Posterior vena cava (tissue), 2 donors: Measurements from ENCODE around the gene IL36B. TPM values are rescaled to one million over a fixed set of nuclear protein-coding genes. Genes with fewer than 3 reads are reported as not detected.

Experiments used
- DNase-seq: peaks from one replicate; pipeline ENCODE4 v3.0.0-alpha.2; 2020; ENCODE audit warnings: low spot score
- intact Hi-C, 2 donors: fragments of 100-400 bp; cut with DNase I; formaldehyde crosslinking; loops; one replicate each; pipeline versions ENCODE4 v1.14.1 to v1.14.2; 2022 to 2023
- total RNA-seq, 2 donors: library from RNA; stranded (reverse); fragmentation: NEBNext Ultra II Directional; extraction: Animal tissue kit (Norgen Biotek cat#: 25700); gene quantifications; one replicate each; pipeline ENCODE4 v1.2.1, GENCODE V29; 2021
- donor health status: DM: yes; HTN: yes; CAD: no.
- donor health status: DM: yes; HTN: yes; CAD: no.

IL36B gene
- total RNA-seq, 2 donors from 2014 or later: not detected

GRCh38 chr2:113058411-113058994, 5.8 kb upstream of the IL36B start:
- intact Hi-C loops: no loop called here
- DNase-seq: no peak

GRCh38 chr2:113057117-113057516, 4.5 kb upstream of the IL36B start:
- DNase-seq: no peak
- intact Hi-C loops: no loop called here

GRCh38 chr2:113056521-113056920, 3.9 kb upstream of the IL36B start:
- intact Hi-C loops: no loop called here

GRCh38 chr2:113054066-113054465, 1.4 kb upstream of the IL36B start:
- DNase-seq: no peak
- intact Hi-C loops: no loop called here

More at GRCh38 chr2:113056521-113056920, 3.9 kb upstream of the IL36B start:
- no peak for DNase-seq

- intact Hi-C loops: no loop called here
- no peak for DNase-seq
Observed at GRCh38 chr2:113053666-113054065, 999 bp upstream of the IL36B start.

GRCh38 chr2:113050921-113051895, 1.5 kb downstream of the IL36B start:
- DNase-seq: no peak
- intact Hi-C loops: no loop called here

GRCh38 chr2:113046465-113046864, 6.2 kb downstream of the IL36B start:
- intact Hi-C loops: no loop called here
- DNase-seq: no peak

GRCh38 chr2:113041871-113042270, 10.8 kb downstream of the IL36B start:
- intact Hi-C loops: no loop called here

GRCh38 chr2:113039719-113040118, 12.9 kb downstream of the IL36B start:
- intact Hi-C loops: no loop called here
- DNase-seq: no peak

More at GRCh38 chr2:113041871-113042270, 10.8 kb downstream of the IL36B start:
- DNase-seq: no peak

GRCh38 chr2:113039158-113039557, 13.5 kb downstream of the IL36B start:
- intact Hi-C loops: no loop called here
- DNase-seq: no peak

- DNase-seq: no peak
Observed at GRCh38 chr2:113038291-113038690, 14.4 kb downstream of the IL36B start.

GRCh38 chr2:113036763-113037162, 15.9 kb downstream of the IL36B start:
- intact Hi-C loops: no loop called here

More at GRCh38 chr2:113038291-113038690, 14.4 kb downstream of the IL36B start:
- intact Hi-C loops: no loop called here

GRCh38 chr2:113034016-113034415, 18.7 kb downstream of the IL36B start:
- intact Hi-C loops: no loop called here
- no peak for DNase-seq

More at GRCh38 chr2:113036763-113037162, 15.9 kb downstream of the IL36B start:
- no peak for DNase-seq

- no peak for DNase-seq
- intact Hi-C loops: no loop called here
Observed at GRCh38 chr2:113032737-113033136, 19.9 kb downstream of the IL36B start.

- intact Hi-C loops: no loop called here
- DNase-seq: no peak
Observed at GRCh38 chr2:113028112-113028511, 24.6 kb downstream of the IL36B start.

- intact Hi-C loops: no loop called here
Observed at GRCh38 chr2:113027691-113028090, 25.0 kb downstream of the IL36B start.

GRCh38 chr2:113025737-113026136, 26.9 kb downstream of the IL36B start:
- intact Hi-C loops: no loop called here

More at GRCh38 chr2:113027691-113028090, 25.0 kb downstream of the IL36B start:
- no peak for DNase-seq

GRCh38 chr2:113024764-113025163, 27.9 kb downstream of the IL36B start:
- intact Hi-C loops: no loop called here
- DNase-seq: no peak

More at GRCh38 chr2:113025737-113026136, 26.9 kb downstream of the IL36B start:
- DNase-seq: no peak

- intact Hi-C loops: no loop called here
- DNase-seq: no peak
Observed at GRCh38 chr2:113021312-113021711, 31.4 kb downstream of the IL36B start.

GRCh38 chr2:113018509-113018908, 34.2 kb downstream of the IL36B start:
- intact Hi-C loops: no loop called here
- no peak for DNase-seq
